ENCODE results near the gene ANXA5.

Gene ANXA5

GRCh38 chr4:121653986-121654385, 42.8 kb downstream of the ANXA5 start:
- H3K9me3 ChIP-seq (ENCODE audit: insufficient read depth, low read length, severe bottlenecking): no peaks in the 10 kb centered on the region
- H3K4me3 ChIP-seq (ENCODE audit: low read depth in 1 of 2, low read length in 2 of 2): no peak overlapping the region
- H3K4me2 ChIP-seq (ENCODE audit: insufficient read depth, low read length): no peak overlapping the region
- no peaks in the 10 kb centered on the region for H3K36me3 ChIP-seq (ENCODE audit: insufficient read depth, low read length)
- no peaks in the 10 kb centered on the region for H3K79me2 ChIP-seq (ENCODE audit: insufficient read depth, low read length)
- peaks cover 7% of the 10 kb centered on the region for H3K27me3 ChIP-seq (ENCODE audit: insufficient read depth, low read length, poor library complexity)
- no peaks in the 10 kb centered on the region for H4K20me1 ChIP-seq (ENCODE audit: insufficient read depth, low read length)
- ATAC-seq (ENCODE audit: insufficient read depth, low read depth) (no peak), DNase-seq (no peak)
- no peak overlapping the region for H3K27ac ChIP-seq (ENCODE audit: low read length)
- no peak overlapping the region for H2AFZ ChIP-seq (ENCODE audit: low read depth, low read length)
- H3K9ac ChIP-seq (ENCODE audit: low read depth, low read length): no peak overlapping the region
- TF ChIP-seq EZH2 (IDR thresholded peaks at IDR 0.05; ENCODE audit: borderline replicate concordance, low read depth, low read length, severe bottlenecking) (no peak), CTCF (IDR thresholded peaks at IDR 0.05; ENCODE audit: borderline replicate concordance, extremely low read depth, low read length, poor library complexity, severe bottlenecking) (no peak)
- H3K4me1 ChIP-seq (ENCODE audit: insufficient read depth, low read length): no peaks in the 10 kb centered on the region

GRCh38 chr4:121653214-121653613, 43.6 kb downstream of the ANXA5 start:
- ATAC-seq (ENCODE audit: insufficient read depth, low read depth) (no peak), DNase-seq (no peak)
- H3K4me1 ChIP-seq (ENCODE audit: insufficient read depth, low read length): no peaks in the 10 kb centered on the region
- H3K9ac ChIP-seq (ENCODE audit: low read depth, low read length): no peak overlapping the region
- H3K4me3 ChIP-seq (ENCODE audit: low read depth in 1 of 2, low read length in 2 of 2): no peak overlapping the region
- H3K79me2 ChIP-seq (ENCODE audit: insufficient read depth, low read length): no peaks in the 10 kb centered on the region
- H2AFZ ChIP-seq (ENCODE audit: low read depth, low read length): no peak overlapping the region
- H3K27me3 ChIP-seq (ENCODE audit: insufficient read depth, low read length, poor library complexity): peaks cover 7% of the 10 kb centered on the region
- TF ChIP-seq CTCF (IDR thresholded peaks at IDR 0.05; ENCODE audit: borderline replicate concordance, extremely low read depth, low read length, poor library complexity, severe bottlenecking) (no peak), EZH2 (IDR thresholded peaks at IDR 0.05; ENCODE audit: borderline replicate concordance, low read depth, low read length, severe bottlenecking) (no peak)
- H3K9me3 ChIP-seq (ENCODE audit: insufficient read depth, low read length, severe bottlenecking): no peaks in the 10 kb centered on the region
- H3K36me3 ChIP-seq (ENCODE audit: insufficient read depth, low read length): no peaks in the 10 kb centered on the region
- no peak overlapping the region for H3K4me2 ChIP-seq (ENCODE audit: insufficient read depth, low read length)
- no peaks in the 10 kb centered on the region for H4K20me1 ChIP-seq (ENCODE audit: insufficient read depth, low read length)
- no peak overlapping the region for H3K27ac ChIP-seq (ENCODE audit: low read length)

- H3K4me3 ChIP-seq (ENCODE audit: low read depth in 1 of 2, low read length in 2 of 2): no peak overlapping the region
Observed at GRCh38 chr4:121651597-121651996, 45.2 kb downstream of the ANXA5 start.

More at GRCh38 chr4:121651597-121651996, 45.2 kb downstream of the ANXA5 start:
- Histone ChIP-seq H3K4me1 (ENCODE audit: insufficient read depth, low read length) (no peaks in the 10 kb centered on the region), H3K79me2 (ENCODE audit: insufficient read depth, low read length) (no peaks in the 10 kb centered on the region), H3K36me3 (ENCODE audit: insufficient read depth, low read length) (no peaks in the 10 kb centered on the region), H3K27ac (ENCODE audit: low read length) (no peak overlapping the region), H3K27me3 (ENCODE audit: insufficient read depth, low read length, poor library complexity) (peaks cover 5% of the 10 kb centered on the region), H3K9me3 (ENCODE audit: insufficient read depth, low read length, severe bottlenecking) (no peaks in the 10 kb centered on the region), H3K4me2 (ENCODE audit: insufficient read depth, low read length) (no peak overlapping the region), H3K9ac (ENCODE audit: low read depth, low read length) (no peak overlapping the region), H4K20me1 (ENCODE audit: insufficient read depth, low read length) (no peaks in the 10 kb centered on the region), H2AFZ (ENCODE audit: low read depth, low read length) (no peak overlapping the region)
- ATAC-seq (ENCODE audit: insufficient read depth, low read depth): no peak
- TF ChIP-seq EZH2 (IDR thresholded peaks at IDR 0.05; ENCODE audit: borderline replicate concordance, low read depth, low read length, severe bottlenecking): no peak
- TF ChIP-seq CTCF (IDR thresholded peaks at IDR 0.05; ENCODE audit: borderline replicate concordance, extremely low read depth, low read length, poor library complexity, severe bottlenecking): no peak
- no peak for DNase-seq
